SK-N-SH treated with all-trans-retinoic acid at 6 μM for 48 hours (cell line): ENCODE results near the gene GREB1.

ENCODE experiments used
- ARNTL ChIP-seq: fragments of 450-650 bp; formaldehyde crosslinking; IDR thresholded peaks from 2 replicates; pipeline ENCODE4 v1.5.0; 2020; ENCODE audit warnings: low read depth, mild to moderate bottlenecking, moderate library complexity, borderline replicate concordance
- GLIS3 ChIP-seq: fragments of 250-450 bp; sonication (Bioruptor Pico); IDR thresholded peaks from 2 replicates; pipeline ENCODE4 v1.5.0; 2020; ENCODE audit warnings: mild to moderate bottlenecking, moderate library complexity
- PPARA ChIP-seq: fragments of 250-450 bp; sonication (Bioruptor Pico); IDR thresholded peaks from 2 replicates; pipeline ENCODE4 v1.5.0; 2020; ENCODE audit warnings: mild to moderate bottlenecking, borderline replicate concordance
- RARB ChIP-seq: fragments of 250-450 bp; sonication (Bioruptor Pico); IDR thresholded peaks from 2 replicates; pipeline ENCODE4 v1.8.0; 2021; ENCODE audit warnings: mild to moderate bottlenecking, moderate library complexity
- TCF4 ChIP-seq: fragments of 250-450 bp; sonication (Bioruptor Pico); IDR thresholded peaks from 2 replicates; pipeline ENCODE4 v1.8.0; 2021; ENCODE audit warnings: mild to moderate bottlenecking, moderate library complexity, borderline replicate concordance
- ZC3H10 ChIP-seq: fragments of 250-450 bp; sonication (Bioruptor Pico); IDR thresholded peaks from 2 replicates; pipeline ENCODE4 v1.5.1; 2021; ENCODE audit warnings: mild to moderate bottlenecking, moderate library complexity
- ZFP3 ChIP-seq: fragments of 250-450 bp; sonication (Bioruptor Pico); IDR thresholded peaks from 2 replicates; pipeline ENCODE4 v1.5.0; 2020; ENCODE audit warnings: mild to moderate bottlenecking, moderate library complexity
- ZFP30 ChIP-seq: fragments of 450-650 bp; formaldehyde crosslinking; IDR thresholded peaks from 2 replicates; pipeline ENCODE4 v1.5.0; 2022; ENCODE audit warnings: mild to moderate bottlenecking, moderate library complexity
- ZNF565 ChIP-seq: fragments of 450-650 bp; formaldehyde crosslinking; conservative IDR thresholded peaks from 2 replicates; pipeline ENCODE4 v1.5.0; 2020; ENCODE audit warnings: low read depth, mild to moderate bottlenecking, moderate library complexity
- ZNF8 ChIP-seq: fragments of 450-650 bp; formaldehyde crosslinking; IDR thresholded peaks from 2 replicates; pipeline ENCODE4 v1.5.0; 2020; ENCODE audit warnings: mild to moderate bottlenecking, moderate library complexity
- TF ChIP-seq, protein P1 (sequence below): fragments of 250-450 bp; sonication (Bioruptor Pico); IDR thresholded peaks from 2 replicates; pipeline ENCODE4 v1.8.0; 2021; ENCODE audit warnings: low read depth, mild to moderate bottlenecking, moderate library complexity, borderline replicate concordance
- TF ChIP-seq, protein P2 (sequence below): fragments of 250-450 bp; sonication (Bioruptor Pico); IDR thresholded peaks from 2 replicates; pipeline ENCODE4 v1.5.1; 2020; ENCODE audit warnings: low read depth, mild to moderate bottlenecking, moderate library complexity
- TF ChIP-seq, protein P3 (sequence below): fragments of 250-450 bp; sonication (Bioruptor Pico); IDR thresholded peaks from 2 replicates; pipeline ENCODE4 v1.8.0; 2020; ENCODE audit warnings: mild to moderate bottlenecking, moderate library complexity, borderline replicate concordance
- TF ChIP-seq, protein P4 (sequence below): fragments of 250-450 bp; sonication (Bioruptor Pico); IDR thresholded peaks from 2 replicates; pipeline ENCODE4 v1.5.0; 2020; ENCODE audit warnings: mild to moderate bottlenecking, moderate library complexity

DNA sequence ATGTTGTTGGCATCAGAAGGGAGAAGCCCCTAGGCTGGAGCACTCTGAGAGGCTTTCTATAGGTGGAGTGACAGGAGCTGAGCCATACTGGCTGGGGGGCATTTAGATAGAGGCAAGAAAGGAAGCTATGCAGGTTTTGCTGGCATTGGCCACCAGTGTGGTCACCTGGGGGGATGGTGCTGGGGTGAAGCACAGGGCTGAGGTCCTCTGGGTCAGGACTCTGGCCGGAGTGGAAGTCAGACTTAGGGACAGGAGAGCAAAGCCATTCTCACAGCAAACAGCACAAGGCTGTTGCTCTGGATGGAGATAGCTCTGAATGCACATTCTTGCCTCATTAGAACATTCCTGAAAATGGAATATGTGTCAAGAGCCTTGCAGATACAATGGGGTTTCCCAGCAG is 88.8 kb downstream of the GREB1 start:
- TF ChIP-seq GLIS3 (CRISPR knock-in tag): no peak
- TF ChIP-seq, protein P1, sequence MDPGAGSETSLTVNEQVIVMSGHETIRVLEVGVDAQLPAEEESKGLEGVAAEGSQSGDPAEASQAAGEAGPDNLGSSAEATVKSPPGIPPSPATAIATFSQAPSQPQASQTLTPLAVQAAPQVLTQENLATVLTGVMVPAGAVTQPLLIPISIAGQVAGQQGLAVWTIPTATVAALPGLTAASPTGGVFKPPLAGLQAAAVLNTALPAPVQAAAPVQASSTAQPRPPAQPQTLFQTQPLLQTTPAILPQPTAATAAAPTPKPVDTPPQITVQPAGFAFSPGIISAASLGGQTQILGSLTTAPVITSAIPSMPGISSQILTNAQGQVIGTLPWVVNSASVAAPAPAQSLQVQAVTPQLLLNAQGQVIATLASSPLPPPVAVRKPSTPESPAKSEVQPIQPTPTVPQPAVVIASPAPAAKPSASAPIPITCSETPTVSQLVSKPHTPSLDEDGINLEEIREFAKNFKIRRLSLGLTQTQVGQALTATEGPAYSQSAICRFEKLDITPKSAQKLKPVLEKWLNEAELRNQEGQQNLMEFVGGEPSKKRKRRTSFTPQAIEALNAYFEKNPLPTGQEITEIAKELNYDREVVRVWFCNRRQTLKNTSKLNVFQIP (CRISPR knock-in tag): no peak
- no peak for TF ChIP-seq ZFP30 (CRISPR knock-in tag)
- no peak for TF ChIP-seq ZNF565 (CRISPR knock-in tag)
- TF ChIP-seq TCF4 (CRISPR knock-in tag): no peak
- TF ChIP-seq, protein P2, sequence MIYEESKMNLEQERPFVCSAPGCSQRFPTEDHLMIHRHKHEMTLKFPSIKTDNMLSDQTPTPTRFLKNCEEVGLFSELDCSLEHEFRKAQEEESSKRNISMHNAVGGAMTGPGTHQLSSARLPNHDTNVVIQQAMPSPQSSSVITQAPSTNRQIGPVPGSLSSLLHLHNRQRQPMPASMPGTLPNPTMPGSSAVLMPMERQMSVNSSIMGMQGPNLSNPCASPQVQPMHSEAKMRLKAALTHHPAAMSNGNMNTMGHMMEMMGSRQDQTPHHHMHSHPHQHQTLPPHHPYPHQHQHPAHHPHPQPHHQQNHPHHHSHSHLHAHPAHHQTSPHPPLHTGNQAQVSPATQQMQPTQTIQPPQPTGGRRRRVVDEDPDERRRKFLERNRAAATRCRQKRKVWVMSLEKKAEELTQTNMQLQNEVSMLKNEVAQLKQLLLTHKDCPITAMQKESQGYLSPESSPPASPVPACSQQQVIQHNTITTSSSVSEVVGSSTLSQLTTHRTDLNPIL (CRISPR knock-in tag): no peak
- no peak for TF ChIP-seq ZC3H10 (CRISPR knock-in tag)
- TF ChIP-seq, protein P3, sequence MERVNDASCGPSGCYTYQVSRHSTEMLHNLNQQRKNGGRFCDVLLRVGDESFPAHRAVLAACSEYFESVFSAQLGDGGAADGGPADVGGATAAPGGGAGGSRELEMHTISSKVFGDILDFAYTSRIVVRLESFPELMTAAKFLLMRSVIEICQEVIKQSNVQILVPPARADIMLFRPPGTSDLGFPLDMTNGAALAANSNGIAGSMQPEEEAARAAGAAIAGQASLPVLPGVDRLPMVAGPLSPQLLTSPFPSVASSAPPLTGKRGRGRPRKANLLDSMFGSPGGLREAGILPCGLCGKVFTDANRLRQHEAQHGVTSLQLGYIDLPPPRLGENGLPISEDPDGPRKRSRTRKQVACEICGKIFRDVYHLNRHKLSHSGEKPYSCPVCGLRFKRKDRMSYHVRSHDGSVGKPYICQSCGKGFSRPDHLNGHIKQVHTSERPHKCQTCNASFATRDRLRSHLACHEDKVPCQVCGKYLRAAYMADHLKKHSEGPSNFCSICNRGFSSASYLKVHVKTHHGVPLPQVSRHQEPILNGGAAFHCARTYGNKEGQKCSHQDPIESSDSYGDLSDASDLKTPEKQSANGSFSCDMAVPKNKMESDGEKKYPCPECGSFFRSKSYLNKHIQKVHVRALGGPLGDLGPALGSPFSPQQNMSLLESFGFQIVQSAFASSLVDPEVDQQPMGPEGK (CRISPR knock-in tag): no peak
- TF ChIP-seq ZNF8 (CRISPR knock-in tag): no peak
- no peak for TF ChIP-seq RARB (CRISPR knock-in tag)
- TF ChIP-seq ARNTL (CRISPR knock-in tag): no peak
- no peak for TF ChIP-seq PPARA (CRISPR knock-in tag)
- TF ChIP-seq, protein P4, sequence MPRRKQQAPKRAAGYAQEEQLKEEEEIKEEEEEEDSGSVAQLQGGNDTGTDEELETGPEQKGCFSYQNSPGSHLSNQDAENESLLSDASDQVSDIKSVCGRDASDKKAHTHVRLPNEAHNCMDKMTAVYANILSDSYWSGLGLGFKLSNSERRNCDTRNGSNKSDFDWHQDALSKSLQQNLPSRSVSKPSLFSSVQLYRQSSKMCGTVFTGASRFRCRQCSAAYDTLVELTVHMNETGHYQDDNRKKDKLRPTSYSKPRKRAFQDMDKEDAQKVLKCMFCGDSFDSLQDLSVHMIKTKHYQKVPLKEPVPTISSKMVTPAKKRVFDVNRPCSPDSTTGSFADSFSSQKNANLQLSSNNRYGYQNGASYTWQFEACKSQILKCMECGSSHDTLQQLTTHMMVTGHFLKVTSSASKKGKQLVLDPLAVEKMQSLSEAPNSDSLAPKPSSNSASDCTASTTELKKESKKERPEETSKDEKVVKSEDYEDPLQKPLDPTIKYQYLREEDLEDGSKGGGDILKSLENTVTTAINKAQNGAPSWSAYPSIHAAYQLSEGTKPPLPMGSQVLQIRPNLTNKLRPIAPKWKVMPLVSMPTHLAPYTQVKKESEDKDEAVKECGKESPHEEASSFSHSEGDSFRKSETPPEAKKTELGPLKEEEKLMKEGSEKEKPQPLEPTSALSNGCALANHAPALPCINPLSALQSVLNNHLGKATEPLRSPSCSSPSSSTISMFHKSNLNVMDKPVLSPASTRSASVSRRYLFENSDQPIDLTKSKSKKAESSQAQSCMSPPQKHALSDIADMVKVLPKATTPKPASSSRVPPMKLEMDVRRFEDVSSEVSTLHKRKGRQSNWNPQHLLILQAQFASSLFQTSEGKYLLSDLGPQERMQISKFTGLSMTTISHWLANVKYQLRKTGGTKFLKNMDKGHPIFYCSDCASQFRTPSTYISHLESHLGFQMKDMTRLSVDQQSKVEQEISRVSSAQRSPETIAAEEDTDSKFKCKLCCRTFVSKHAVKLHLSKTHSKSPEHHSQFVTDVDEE (CRISPR knock-in tag): no peak
- no peak for TF ChIP-seq ZFP3
